ENCODE measurements around the gene VAV3.

DNA sequence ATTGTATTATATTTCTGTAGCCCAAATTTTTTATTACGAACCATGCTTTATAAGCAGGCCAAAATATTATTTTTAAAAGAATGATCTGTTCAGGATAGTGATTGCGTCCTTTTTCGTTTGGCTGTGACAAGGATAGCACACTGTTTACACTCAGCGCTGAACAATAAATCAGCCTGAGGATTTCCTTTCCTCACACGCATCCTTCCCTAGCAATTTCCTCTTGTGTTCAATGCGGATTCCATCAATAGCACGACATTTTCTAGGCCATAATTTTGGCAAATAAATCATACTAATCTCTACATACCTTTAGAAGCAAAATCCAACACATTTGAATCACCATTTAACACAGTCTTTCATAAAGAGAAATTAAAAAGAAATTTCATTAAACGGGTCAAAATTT is 1.6 kb upstream of the VAV3 start:
- TF ChIP-seq, protein P1, sequence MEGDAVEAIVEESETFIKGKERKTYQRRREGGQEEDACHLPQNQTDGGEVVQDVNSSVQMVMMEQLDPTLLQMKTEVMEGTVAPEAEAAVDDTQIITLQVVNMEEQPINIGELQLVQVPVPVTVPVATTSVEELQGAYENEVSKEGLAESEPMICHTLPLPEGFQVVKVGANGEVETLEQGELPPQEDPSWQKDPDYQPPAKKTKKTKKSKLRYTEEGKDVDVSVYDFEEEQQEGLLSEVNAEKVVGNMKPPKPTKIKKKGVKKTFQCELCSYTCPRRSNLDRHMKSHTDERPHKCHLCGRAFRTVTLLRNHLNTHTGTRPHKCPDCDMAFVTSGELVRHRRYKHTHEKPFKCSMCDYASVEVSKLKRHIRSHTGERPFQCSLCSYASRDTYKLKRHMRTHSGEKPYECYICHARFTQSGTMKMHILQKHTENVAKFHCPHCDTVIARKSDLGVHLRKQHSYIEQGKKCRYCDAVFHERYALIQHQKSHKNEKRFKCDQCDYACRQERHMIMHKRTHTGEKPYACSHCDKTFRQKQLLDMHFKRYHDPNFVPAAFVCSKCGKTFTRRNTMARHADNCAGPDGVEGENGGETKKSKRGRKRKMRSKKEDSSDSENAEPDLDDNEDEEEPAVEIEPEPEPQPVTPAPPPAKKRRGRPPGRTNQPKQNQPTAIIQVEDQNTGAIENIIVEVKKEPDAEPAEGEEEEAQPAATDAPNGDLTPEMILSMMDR (IDR thresholded peaks at IDR 0.05), result no peak
- TF ChIP-seq POLR2A (IDR thresholded peaks at IDR 0.05), result no peak
- TF ChIP-seq POLR2AphosphoS5 (IDR thresholded peaks at IDR 0.05), result no peak

All from transverse colon (tissue), 4 donors.